Airway epithelial cell (primary cell): Measurements from ENCODE around the gene TSPAN4. TPM values are rescaled to one million over a fixed set of nuclear protein-coding genes. Genes with fewer than 3 reads are reported as not detected.

Experiments
- total RNA-seq: library from RNA; depleted of rRNA; stranded (reverse); fragments of >200 nt; gene quantifications from 2 replicates; pipeline ENCODE4 v1.2.3, GENCODE V29; 2015

Gene TSPAN4
- 89.6 and 96.4 TPM in 2 replicates for total RNA-seq

GRCh38 chr11:842370-843002, at the start of gene TSPAN4, which contains the start of gene POLR2L:
Gene TSPAN4 (plus strand): TSS chr11:842852. CDS start chr11:850305, 7,453 bp downstream.
Gene POLR2L (minus strand): TSS chr11:842529. CDS start chr11:842508, 21 bp downstream.

GRCh38 chr11:798093-798713, 44.4 kb upstream of the TSPAN4 start, which contains the start of gene SLC25A22:
Gene SLC25A22 (minus strand): TSS chr11:798281. CDS start chr11:795006, 3,275 bp downstream.

GRCh38 chr11:809287-810039, 33.2 kb upstream of the TSPAN4 start, which contains the start of gene RPLP2:
Gene RPLP2 (plus strand): TSS chr11:809967. CDS start chr11:810235, 268 bp downstream.

DNA sequence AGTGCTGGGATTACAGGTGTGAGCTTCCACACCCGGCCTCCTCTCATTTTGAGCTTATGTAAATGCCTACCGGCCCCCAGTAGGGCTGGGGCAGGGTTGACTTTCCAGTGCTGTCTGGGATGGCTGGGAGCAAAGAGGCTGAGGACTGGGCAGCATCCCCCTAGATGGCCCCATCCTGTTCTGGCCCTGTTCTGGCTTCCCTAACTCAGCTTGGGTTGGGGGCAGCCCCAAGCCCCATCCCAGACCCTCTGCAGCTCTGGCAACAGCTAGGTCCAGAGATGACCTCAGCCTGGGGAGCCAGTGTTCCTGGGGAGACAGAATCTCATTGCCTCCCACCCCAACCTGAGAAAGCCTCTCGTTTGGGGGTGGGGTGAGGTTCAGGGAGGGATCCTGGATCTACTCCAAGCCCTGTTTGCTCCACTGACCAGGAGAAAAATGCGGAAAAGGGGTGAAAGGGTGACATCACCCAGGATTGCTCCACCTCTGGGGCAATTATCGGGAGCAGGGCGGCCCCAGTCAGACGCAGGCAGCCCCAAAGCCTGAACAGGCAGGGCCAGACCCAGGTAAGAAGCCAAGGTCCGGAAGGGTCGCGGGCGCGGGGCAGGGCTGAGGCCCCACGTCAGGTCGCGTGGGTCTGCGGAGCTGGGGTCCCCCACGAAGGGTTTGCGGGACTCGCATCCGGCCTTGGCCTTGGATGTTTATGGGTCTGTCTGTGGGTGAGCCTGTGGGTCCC, 24.1 kb upstream of the TSPAN4 start, which contains the start of gene PNPLA2:
TSS of gene PNPLA2 (plus strand) at position 519 of the 733 bp plus-strand sequence. CDS start 805 bp downstream, outside the sequence.

GRCh38 chr11:827897-828192, 14.8 kb upstream of the TSPAN4 start, which contains the start of gene CRACR2B:
Gene CRACR2B (plus strand): TSS chr11:827919. CDS start chr11:828608, 689 bp downstream.

GRCh38 chr11:832529-833113, 10.0 kb upstream of the TSPAN4 start, which contains the start of gene CD151:
Gene CD151 (plus strand): TSS chr11:832952. CDS start chr11:836070, 3,118 bp downstream.

GRCh38 chr11:910589-911030, 68.0 kb downstream of the TSPAN4 start, which contains the start of gene CHID1:
Gene CHID1 (minus strand): TSS chr11:910810. CDS start chr11:904816, 5,994 bp downstream.

Other genes with a start within 250 kb of the TSPAN4 start
- gene IRF7, start 226.9 kb upstream of the TSPAN4 start, total RNA-seq, result 6.9 and 12.0 TPM in 2 replicates
- not detected in 2 replicates for gene CDHR5, start 217.9 kb upstream of the TSPAN4 start, total RNA-seq
- not detected in 2 replicates for gene SCT, start 215.7 kb upstream of the TSPAN4 start, total RNA-seq
- gene DRD4, start 205.6 kb upstream of the TSPAN4 start, total RNA-seq, result not detected in 2 replicates
- gene DEAF1, start 147.6 kb upstream of the TSPAN4 start, total RNA-seq, result 24.2 and 27.1 TPM in 2 replicates
- 18.9 and 28.6 TPM in 2 replicates for gene TMEM80, start 147.0 kb upstream of the TSPAN4 start, total RNA-seq
- gene EPS8L2, start 136.6 kb upstream of the TSPAN4 start, total RNA-seq, result 117 and 146 TPM in 2 replicates
- gene TALDO1, start 95.4 kb upstream of the TSPAN4 start, total RNA-seq, result 301 and 355 TPM in 2 replicates
- gene GATD1, start 65.4 kb upstream of the TSPAN4 start, total RNA-seq, result 27.6 and 42.5 TPM in 2 replicates
- 0.07 TPM in 1 of 2 replicates, not detected in the other for gene CEND1, start 52.8 kb upstream of the TSPAN4 start, total RNA-seq
- gene SLC25A22, start 44.6 kb upstream of the TSPAN4 start, total RNA-seq, result 19.5 and 22.4 TPM in 2 replicates
- gene PIDD1, start 37.6 kb upstream of the TSPAN4 start, total RNA-seq, result 13.4 and 16.1 TPM in 2 replicates
- gene RPLP2, start 32.9 kb upstream of the TSPAN4 start, total RNA-seq, result 650 and 899 TPM in 2 replicates
- gene PNPLA2, start 23.9 kb upstream of the TSPAN4 start, total RNA-seq, result 14.3 and 15.4 TPM in 2 replicates
- gene CRACR2B, start 14.9 kb upstream of the TSPAN4 start, total RNA-seq, result 2.4 and 3.0 TPM in 2 replicates
- gene CD151, start 9.9 kb upstream of the TSPAN4 start, total RNA-seq, result 323 and 365 TPM in 2 replicates
- gene POLR2L, start 323 bp upstream of the TSPAN4 start, total RNA-seq, result 149 and 226 TPM in 2 replicates
- gene CHID1, start 68.0 kb downstream of the TSPAN4 start, total RNA-seq, result 105 and 107 TPM in 2 replicates
- gene AP2A2, start 83.0 kb downstream of the TSPAN4 start, total RNA-seq, result 33.8 and 39.9 TPM in 2 replicates
- gene MUC6, start 193.9 kb downstream of the TSPAN4 start, total RNA-seq, result not detected in 2 replicates
- not detected in 2 replicates for gene MUC2, start 232.0 kb downstream of the TSPAN4 start, total RNA-seq